ENCODE results near the gene PHF8. TPM values are rescaled to one million over a fixed set of nuclear protein-coding genes. Genes with fewer than 3 reads are reported as not detected.
A peak's percentile ranks its signal among the peaks of the same experiment; 100 is the strongest.

PHF8 gene
- total and polyA plus RNA-seq, 9 of the 15 experiments (the other 6 are each of a cell fraction or from before 2014, with no cell fraction given): 2.5 to 25.7 (median 12.1) TPM

DNA sequence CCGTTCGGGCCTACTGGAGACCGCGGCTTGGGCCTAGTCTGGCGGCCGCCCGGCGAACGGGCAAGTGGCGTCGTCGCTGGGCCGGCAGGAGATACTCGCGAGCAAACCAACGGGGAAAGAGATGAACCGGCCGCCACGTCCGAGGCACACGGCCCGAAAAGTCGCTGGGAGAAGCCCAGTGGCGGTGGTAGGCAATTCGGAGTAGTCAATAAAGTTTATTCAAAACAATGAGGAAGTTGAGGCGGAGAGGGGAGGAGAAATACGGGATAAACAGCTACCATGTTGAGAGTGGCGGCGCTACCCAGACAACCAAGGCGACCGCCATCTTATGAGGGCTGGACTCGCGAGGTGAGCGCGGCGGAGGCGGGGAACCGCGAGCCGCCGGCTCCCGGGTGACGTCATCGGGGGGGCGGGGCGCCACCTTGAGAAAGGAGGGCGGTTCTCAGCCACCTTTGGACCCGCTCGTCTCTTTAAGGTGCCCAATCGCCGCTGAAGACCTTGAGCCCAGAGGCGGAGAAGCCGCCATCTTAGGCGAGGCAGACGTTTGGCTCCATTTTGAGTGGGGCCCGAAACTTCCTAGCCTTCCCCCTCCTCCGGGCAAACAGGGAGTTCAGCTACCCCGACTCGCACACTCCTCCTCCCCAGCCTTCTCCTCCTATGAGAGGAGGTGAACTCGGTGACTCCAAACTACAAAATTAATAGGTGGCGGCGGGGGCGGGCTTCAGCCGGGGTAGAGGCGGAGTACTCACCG lies at the start of gene PHF8 (continued):
- TF ChIP-seq, protein P1, sequence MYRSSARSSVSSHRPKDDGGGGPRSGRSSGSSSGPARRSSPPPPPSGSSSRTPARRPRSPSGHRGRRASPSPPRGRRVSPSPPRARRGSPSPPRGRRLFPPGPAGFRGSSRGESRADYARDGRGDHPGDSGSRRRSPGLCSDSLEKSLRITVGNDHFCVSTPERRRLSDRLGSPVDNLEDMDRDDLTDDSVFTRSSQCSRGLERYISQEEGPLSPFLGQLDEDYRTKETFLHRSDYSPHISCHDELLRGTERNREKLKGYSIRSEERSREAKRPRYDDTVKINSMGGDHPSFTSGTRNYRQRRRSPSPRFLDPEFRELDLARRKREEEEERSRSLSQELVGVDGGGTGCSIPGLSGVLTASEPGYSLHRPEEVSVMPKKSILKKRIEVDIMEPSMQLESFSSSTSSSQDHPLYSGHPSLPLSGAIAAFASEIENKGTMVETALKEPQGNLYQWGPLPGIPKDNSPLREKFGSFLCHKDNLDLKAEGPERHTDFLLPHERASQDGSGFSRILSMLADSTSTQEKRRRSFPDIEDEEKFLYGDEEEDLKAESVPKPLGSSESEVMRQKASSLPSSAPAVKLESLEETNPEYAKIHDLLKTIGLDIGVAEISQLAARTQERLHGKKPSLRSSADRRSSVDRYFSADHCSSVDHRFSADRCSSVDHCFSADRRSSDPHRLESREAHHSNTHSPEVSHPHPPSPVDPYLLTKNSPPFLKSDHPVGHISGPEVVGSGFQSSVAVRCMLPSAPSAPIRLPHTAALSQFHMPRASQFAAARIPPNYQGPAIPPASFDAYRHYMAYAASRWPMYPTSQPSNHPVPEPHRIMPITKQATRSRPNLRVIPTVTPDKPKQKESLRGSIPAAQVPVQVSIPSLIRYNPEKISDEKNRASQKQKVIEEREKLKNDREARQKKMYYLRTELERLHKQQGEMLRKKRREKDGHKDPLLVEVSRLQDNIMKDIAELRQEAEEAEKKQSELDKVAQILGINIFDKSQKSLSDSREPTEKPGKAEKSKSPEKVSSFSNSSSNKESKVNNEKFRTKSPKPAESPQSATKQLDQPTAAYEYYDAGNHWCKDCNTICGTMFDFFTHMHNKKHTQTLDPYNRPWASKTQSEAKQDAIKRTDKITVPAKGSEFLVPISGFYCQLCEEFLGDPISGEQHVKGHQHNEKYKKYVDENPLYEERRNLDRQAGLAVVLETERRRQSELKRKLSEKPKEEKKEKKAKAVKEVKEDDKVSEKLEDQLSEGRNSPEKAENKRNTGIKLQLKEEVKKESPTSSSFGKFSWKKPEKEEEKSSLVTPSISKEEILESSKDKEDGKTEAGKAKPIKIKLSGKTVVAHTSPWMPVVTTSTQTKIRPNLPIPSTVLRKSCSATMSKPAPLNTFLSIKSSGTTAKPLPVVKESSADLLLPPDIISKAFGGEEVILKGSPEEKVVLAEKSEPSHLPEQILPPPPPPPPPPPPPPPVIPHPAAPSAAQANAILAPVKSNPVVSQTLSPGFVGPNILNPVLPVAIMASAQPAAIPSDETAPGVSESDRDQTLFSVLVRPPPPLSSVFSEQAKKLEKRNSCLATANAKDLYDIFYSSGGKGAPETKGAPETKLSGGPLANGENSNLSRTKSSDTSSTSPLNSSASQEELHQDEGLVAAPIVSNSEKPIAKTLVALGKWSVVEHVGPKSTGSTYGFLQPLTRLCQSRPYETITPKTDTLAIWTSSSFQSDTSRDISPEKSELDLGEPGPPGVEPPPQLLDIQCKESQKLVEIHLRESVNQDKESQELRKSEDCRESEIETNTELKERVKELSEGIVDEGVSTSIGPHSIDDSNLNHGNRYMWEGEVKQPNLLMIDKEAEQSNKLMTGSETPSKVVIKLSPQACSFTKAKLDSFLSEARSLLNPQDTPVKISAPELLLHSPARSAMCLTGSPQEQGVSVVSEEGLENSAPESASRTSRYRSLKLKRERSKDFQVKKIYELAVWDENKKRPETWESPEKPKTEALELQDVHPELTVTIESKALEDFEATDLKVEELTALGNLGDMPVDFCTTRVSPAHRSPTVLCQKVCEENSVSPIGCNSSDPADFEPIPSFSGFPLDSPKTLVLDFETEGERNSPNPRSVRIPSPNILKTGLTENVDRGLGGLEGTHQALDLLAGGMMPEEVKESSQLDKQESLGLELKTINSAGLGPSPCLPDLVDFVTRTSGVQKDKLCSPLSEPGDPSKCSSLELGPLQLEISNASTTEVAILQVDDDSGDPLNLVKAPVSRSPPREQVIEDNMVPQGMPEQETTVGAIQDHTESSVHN (IDR thresholded peaks at IDR 0.05; ENCODE audit: borderline replicate concordance in 1 of 2, low read depth in 1 of 2): no peak
- TF ChIP-seq ZNF445 (CRISPR knock-in tag; IDR thresholded peaks at IDR 0.05; ENCODE audit: low read depth): no peak
- TF ChIP-seq ZNF583 (CRISPR knock-in tag; IDR thresholded peaks at IDR 0.05): no peak
- TF ChIP-seq STAT5A (IDR thresholded peaks at IDR 0.05; ENCODE audit: borderline replicate concordance, low read length): no peak
- no peak for TF ChIP-seq PTBP1 (IDR thresholded peaks at IDR 0.05; ENCODE audit: low read depth, low read length)
- TF ChIP-seq, protein P2, sequence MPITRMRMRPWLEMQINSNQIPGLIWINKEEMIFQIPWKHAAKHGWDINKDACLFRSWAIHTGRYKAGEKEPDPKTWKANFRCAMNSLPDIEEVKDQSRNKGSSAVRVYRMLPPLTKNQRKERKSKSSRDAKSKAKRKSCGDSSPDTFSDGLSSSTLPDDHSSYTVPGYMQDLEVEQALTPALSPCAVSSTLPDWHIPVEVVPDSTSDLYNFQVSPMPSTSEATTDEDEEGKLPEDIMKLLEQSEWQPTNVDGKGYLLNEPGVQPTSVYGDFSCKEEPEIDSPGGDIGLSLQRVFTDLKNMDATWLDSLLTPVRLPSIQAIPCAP (CRISPR knock-in tag; IDR thresholded peaks at IDR 0.05; ENCODE audit: borderline replicate concordance): no peak
- TF ChIP-seq CXXC5 (CRISPR knock-in tag; IDR thresholded peaks at IDR 0.05): no peak; the same call in none of the 2 replicates
- no peak for TF ChIP-seq ZNF551 (CRISPR knock-in tag; IDR thresholded peaks at IDR 0.05)
- TF ChIP-seq, protein P3, sequence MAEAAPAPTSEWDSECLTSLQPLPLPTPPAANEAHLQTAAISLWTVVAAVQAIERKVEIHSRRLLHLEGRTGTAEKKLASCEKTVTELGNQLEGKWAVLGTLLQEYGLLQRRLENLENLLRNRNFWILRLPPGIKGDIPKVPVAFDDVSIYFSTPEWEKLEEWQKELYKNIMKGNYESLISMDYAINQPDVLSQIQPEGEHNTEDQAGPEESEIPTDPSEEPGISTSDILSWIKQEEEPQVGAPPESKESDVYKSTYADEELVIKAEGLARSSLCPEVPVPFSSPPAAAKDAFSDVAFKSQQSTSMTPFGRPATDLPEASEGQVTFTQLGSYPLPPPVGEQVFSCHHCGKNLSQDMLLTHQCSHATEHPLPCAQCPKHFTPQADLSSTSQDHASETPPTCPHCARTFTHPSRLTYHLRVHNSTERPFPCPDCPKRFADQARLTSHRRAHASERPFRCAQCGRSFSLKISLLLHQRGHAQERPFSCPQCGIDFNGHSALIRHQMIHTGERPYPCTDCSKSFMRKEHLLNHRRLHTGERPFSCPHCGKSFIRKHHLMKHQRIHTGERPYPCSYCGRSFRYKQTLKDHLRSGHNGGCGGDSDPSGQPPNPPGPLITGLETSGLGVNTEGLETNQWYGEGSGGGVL (CRISPR knock-in tag; IDR thresholded peaks at IDR 0.05): no peak
- TF ChIP-seq IRF2 (CRISPR knock-in tag; IDR thresholded peaks at IDR 0.05): no peak
- TF ChIP-seq TGIF2 (CRISPR knock-in tag; IDR thresholded peaks at IDR 0.05): no peak
- TF ChIP-seq FOXK2 (conservative IDR thresholded peaks at IDR 0.05 in 1 of 2, IDR thresholded peaks at IDR 0.05 in 1 of 2; ENCODE audit: low read depth in 2 of 2): peak; percentile 95 to 97
- TF ChIP-seq MCM2 (IDR thresholded peaks at IDR 0.05; ENCODE audit: low read depth): no peak
- peak; percentile 99 for TF ChIP-seq PHF8 (IDR thresholded peaks at IDR 0.05; ENCODE audit: borderline replicate concordance, low read length)
- TF ChIP-seq ERF (CRISPR knock-in tag; IDR thresholded peaks at IDR 0.05): no peak
- TF ChIP-seq CBX5 (IDR thresholded peaks at IDR 0.05; ENCODE audit: borderline replicate concordance, low read depth): no peak

Measured in K562 (cell line).